ENCODE data around the gene KIF20B. TPM values are rescaled to one million over a fixed set of nuclear protein-coding genes. Genes with fewer than 3 reads are reported as not detected.

The KIF20B gene
- total RNA-seq, 6 donors from 2014 or later: 1.0 to 6.7 (median 4.1) TPM

DNA sequence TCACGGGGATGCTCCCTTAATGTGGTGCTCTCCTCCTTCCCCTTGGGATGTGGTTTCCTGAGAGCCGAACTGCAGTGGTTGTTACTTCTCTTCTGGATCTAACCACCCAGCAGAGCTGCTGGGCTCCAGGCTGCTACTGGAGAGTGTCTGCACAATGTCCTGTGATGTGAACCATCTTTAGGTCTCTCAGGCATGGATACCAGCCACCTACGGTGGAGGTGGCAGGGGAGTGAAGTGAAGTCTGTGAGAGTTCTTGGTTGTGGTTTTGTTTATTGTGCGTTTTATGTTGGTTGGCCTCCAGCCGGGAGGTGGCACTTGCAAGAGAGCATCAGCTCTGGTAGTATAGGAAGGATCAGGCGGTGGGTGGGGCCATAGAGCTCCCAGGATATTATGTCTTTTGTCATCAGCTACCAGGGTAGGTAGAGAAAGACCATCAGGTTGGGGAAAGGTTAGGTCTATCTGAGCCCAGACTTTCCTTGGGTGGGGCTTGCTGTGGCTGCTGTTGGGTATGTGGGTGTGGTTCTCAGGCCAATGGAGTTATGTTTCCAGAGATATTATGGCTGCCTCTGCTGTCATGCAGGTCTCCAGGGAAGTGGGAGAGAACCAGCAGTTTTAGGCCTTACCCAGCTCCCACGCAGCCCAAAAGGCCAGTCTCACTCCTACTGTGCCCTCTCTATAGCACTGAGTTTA lies 87.9 kb downstream of the KIF20B start:
- no peaks in the 10 kb centered on the region for H3K4me1 ChIP-seq
- no peaks in the 10 kb centered on the region for H3K9me3 ChIP-seq
- ATAC-seq (ENCODE audit: low FRiP score in 2 of 2) (peak in 1 of 2 donors; percentile 15), DNase-seq (no peak)
- H3K27me3 ChIP-seq: no peaks in the 10 kb centered on the region
- no peaks in the 10 kb centered on the region for H3K36me3 ChIP-seq
- H3K4me3 ChIP-seq: no peak overlapping the region
- WGBS, 2 donors: 78 to 80% methylated on average over 7 of the region's 7 CpGs
- H3K27ac ChIP-seq: no peak overlapping the region
- TF ChIP-seq, protein P1, sequence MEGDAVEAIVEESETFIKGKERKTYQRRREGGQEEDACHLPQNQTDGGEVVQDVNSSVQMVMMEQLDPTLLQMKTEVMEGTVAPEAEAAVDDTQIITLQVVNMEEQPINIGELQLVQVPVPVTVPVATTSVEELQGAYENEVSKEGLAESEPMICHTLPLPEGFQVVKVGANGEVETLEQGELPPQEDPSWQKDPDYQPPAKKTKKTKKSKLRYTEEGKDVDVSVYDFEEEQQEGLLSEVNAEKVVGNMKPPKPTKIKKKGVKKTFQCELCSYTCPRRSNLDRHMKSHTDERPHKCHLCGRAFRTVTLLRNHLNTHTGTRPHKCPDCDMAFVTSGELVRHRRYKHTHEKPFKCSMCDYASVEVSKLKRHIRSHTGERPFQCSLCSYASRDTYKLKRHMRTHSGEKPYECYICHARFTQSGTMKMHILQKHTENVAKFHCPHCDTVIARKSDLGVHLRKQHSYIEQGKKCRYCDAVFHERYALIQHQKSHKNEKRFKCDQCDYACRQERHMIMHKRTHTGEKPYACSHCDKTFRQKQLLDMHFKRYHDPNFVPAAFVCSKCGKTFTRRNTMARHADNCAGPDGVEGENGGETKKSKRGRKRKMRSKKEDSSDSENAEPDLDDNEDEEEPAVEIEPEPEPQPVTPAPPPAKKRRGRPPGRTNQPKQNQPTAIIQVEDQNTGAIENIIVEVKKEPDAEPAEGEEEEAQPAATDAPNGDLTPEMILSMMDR (IDR thresholded peaks at IDR 0.05): no peak
- TF ChIP-seq EP300 (IDR thresholded peaks at IDR 0.05): no peak

DNA sequence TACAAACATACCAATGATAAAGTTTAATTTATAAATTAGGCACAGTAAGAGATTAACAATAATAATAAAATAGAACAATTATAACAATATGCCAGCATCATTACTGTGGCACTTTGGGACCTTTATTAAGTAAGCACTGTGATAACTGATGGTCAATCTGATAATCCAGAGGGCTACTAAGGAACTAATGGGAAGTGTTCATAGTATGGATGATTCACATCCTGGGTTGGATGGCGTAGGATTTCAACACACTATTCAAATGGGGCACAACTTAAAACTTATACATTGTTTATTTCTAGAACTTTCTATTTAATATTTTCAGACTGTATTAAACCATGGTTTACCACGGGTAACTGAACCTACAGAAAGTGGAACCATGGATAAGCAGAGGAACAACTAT lies 90.8 kb downstream of the KIF20B start:
- Histone ChIP-seq H3K27ac (no peak overlapping the region), H3K4me1 (no peaks in the 10 kb centered on the region), H3K9me3 (no peaks in the 10 kb centered on the region), H3K27me3 (no peaks in the 10 kb centered on the region), H3K4me3 (no peak overlapping the region), H3K36me3 (no peaks in the 10 kb centered on the region)
- no peak for TF ChIP-seq POLR2AphosphoS5 (IDR thresholded peaks at IDR 0.05)
- no peak for TF ChIP-seq EP300 (IDR thresholded peaks at IDR 0.05)
- TF ChIP-seq, protein P1 (IDR thresholded peaks at IDR 0.05): no peak
- no peak for TF ChIP-seq POLR2A (IDR thresholded peaks at IDR 0.05)
- DNase-seq (no peak), ATAC-seq (ENCODE audit: low FRiP score in 2 of 2) (no peak)
- 78 to 80% methylated on average over 2 of the region's 2 CpGs for WGBS, 2 donors

DNA sequence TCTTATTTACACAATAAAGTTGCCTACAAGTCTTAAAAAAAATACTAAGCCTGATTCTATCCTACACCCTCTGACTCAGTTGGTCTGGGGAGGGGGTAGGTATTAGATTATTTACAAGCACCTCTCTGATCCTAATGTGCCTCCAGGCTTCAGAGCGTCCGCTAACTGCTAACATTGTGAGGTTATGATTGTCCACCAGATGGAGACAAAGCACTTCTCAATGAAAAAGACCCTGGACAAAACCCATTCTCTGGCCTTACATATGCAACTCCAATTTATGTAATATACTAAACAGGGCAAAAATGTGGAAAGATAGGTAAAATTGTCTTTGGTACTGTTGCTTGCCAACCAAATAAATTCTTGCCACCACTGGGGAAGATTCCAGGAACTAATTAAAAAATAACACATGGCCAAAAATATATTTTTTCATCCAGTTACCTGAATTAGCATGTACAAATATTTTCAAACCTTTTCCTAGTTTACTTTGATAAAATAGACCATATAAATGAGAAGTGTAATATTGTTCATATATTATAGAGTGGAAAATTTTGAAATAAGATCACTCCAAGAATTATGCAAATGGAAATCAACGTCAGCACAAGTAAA lies 92.4 kb downstream of the KIF20B start:
- DNase-seq: no peak
- no peak overlapping the region for H3K27ac ChIP-seq
- no peak for TF ChIP-seq POLR2A (IDR thresholded peaks at IDR 0.05)
- TF ChIP-seq, protein P1 (IDR thresholded peaks at IDR 0.05): peak; percentile 35 to 76 (median 68)
- 27 to 35% methylated on average over 3 of the region's 3 CpGs for WGBS, 2 donors
- peak in 1 of 2 donors; percentile 84 for ATAC-seq (ENCODE audit: low FRiP score in 2 of 2)
- no peaks in the 10 kb centered on the region for H3K27me3 ChIP-seq
- no peaks in the 10 kb centered on the region for H3K4me1 ChIP-seq
- H3K9me3 ChIP-seq: no peaks in the 10 kb centered on the region
- no peak overlapping the region for H3K4me3 ChIP-seq
- no peaks in the 10 kb centered on the region for H3K36me3 ChIP-seq

DNA sequence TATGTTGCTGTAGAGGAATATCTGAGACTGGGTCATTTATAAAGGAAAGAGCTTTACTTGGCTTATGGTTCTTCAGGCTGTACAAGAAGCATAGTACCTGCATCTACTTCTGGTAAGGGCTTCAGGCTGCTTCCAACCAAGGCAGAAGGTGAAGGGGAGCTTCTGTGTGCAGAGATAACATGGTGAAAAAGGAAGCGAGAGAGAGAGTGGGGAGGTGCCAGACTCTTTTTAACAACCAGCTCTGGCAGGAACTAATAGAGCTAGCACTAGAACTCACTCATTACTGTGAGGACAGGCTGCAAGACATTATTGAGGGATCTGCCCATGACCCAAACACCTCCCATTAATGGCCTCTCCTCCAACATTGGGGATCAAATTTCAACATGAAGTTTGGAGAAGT lies 94.5 kb downstream of the KIF20B start:
- no peaks in the 10 kb centered on the region for H3K36me3 ChIP-seq
- 82% methylated on average over 1 of the region's 1 CpG for WGBS, 2 donors
- TF ChIP-seq POLR2AphosphoS5 (IDR thresholded peaks at IDR 0.05) (no peak), EP300 (IDR thresholded peaks at IDR 0.05) (no peak), POLR2A (IDR thresholded peaks at IDR 0.05) (no peak)
- TF ChIP-seq, protein P1 (IDR thresholded peaks at IDR 0.05): no peak
- H3K27ac ChIP-seq: no peak overlapping the region
- no peaks in the 10 kb centered on the region for H3K4me1 ChIP-seq
- ATAC-seq (ENCODE audit: low FRiP score in 2 of 2): no peak
- H3K9me3 ChIP-seq: no peaks in the 10 kb centered on the region
- DNase-seq: no peak
- H3K4me3 ChIP-seq: no peak overlapping the region
- no peaks in the 10 kb centered on the region for H3K27me3 ChIP-seq

DNA sequence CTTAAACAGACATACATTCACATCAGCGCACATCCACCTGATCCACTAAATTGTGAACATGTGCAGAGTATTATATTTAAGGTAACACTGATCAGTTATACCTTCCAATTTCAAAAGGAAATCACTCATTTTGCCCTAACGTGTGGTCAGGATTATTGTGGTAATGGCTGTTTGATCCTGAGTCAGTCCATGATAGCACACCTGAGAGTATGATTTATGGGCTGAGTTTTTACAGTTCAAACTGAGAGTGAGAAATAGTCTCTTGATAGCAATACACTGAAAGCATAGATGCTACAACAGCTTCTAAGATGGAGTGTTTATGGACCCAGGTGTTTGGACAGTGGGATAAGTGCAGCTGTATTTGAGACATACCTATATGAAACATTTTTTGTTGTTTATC lies 96.7 kb downstream of the KIF20B start:
- no peaks in the 10 kb centered on the region for H3K9me3 ChIP-seq
- H3K36me3 ChIP-seq: no peaks in the 10 kb centered on the region
- DNase-seq: no peak
- 82 to 96% methylated on average over 2 of the region's 2 CpGs for WGBS, 2 donors
- TF ChIP-seq, protein P1 (IDR thresholded peaks at IDR 0.05): no peak
- TF ChIP-seq POLR2A (IDR thresholded peaks at IDR 0.05): no peak
- no peak for TF ChIP-seq POLR2AphosphoS5 (IDR thresholded peaks at IDR 0.05)
- TF ChIP-seq EP300 (IDR thresholded peaks at IDR 0.05): no peak
- no peak for ATAC-seq (ENCODE audit: low FRiP score in 2 of 2)
- H3K27ac ChIP-seq: no peak overlapping the region
- H3K4me3 ChIP-seq: no peak overlapping the region
- H3K27me3 ChIP-seq: no peaks in the 10 kb centered on the region
- H3K4me1 ChIP-seq: no peaks in the 10 kb centered on the region
